SK-N-SH (cell line): ENCODE measurements around the gene OR2W3.

Experiments
- CTCF ChIP-seq: fragments of 200-600 bp; sonication (generic); IDR thresholded peaks from 2 replicates; pipeline ENCODE4 v1.6.1; 2017; ENCODE audit warnings: antibody characterized with exemption, mild to moderate bottlenecking, moderate library complexity
- EZH2phosphoT487 ChIP-seq: fragments of 200-600 bp; sonication (generic); IDR thresholded peaks from 2 replicates; pipeline ENCODE4 v1.6.1; 2017; ENCODE audit warnings: low read depth, mixed run types, mild to moderate bottlenecking, antibody characterized with exemption, moderate library complexity, borderline replicate concordance
- GABPA ChIP-seq: IDR thresholded peaks from 2 replicates; pipeline ENCODE4 v1.4.0; 2012; ENCODE audit warnings: low read depth, mild to moderate bottlenecking
- NRF1 ChIP-seq: IDR thresholded peaks from 2 replicates; pipeline ENCODE4 v1.6.1; 2012; ENCODE audit warnings: low read depth, mild to moderate bottlenecking, low read length
- POLR2AphosphoS5 ChIP-seq: IDR thresholded peaks from 2 replicates; pipeline ENCODE4 v1.6.1; 2012; ENCODE audit warnings: low read depth, low read length
- REST ChIP-seq: IDR thresholded peaks from 2 replicates; pipeline ENCODE4 v1.6.1; 2012; ENCODE audit warnings: mild to moderate bottlenecking, low read depth, low read length, moderate library complexity
- SIN3A ChIP-seq: IDR thresholded peaks from 2 replicates; pipeline ENCODE4 v1.6.1; 2012; ENCODE audit warnings: low read depth, mild to moderate bottlenecking, low read length, moderate library complexity, borderline replicate concordance
- TAF1 ChIP-seq: IDR thresholded peaks from 2 replicates; pipeline ENCODE4 v1.6.1; 2012; ENCODE audit warnings: low read depth, mild to moderate bottlenecking, low read length, moderate library complexity, borderline replicate concordance
- TF ChIP-seq, protein P1 (sequence below): fragments of 150-350 bp; IDR thresholded peaks from 2 replicates; pipeline ENCODE4 v1.6.1; 2017; ENCODE audit warnings: antibody characterized with exemption, low read length, low read depth, borderline replicate concordance

DNA sequence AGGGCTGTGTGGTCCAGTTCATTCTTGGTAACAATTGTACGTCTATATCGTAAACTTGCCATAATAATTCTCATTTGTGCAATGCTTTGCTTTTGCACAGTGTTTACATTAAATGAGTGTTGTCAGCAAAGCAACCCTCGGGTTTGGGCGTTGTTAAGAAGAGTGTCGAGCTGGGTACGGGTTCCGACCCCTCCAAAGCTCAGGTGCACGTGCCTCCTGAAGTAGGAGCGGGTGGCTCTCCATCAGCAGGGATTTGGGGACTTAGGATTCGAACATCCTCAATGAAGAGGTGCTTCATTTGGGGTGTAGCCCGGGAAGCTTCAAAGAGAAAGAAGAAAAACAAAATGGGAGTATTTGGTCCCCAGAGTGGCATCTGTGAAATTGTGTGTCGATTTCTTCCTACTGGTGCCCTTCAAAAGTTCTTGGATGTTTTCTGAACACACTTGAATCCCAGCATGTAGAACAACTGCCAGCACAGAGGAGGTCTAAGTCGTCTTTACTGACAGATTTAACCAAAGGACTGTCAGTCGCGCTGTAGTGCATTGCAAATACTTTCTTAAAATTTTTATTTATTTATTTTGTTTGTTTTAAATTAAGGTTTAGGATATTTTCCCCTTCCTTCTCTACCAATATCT lies 37.3 kb upstream of the OR2W3 start:
- TF ChIP-seq CTCF: no peak
- TF ChIP-seq, protein P1, sequence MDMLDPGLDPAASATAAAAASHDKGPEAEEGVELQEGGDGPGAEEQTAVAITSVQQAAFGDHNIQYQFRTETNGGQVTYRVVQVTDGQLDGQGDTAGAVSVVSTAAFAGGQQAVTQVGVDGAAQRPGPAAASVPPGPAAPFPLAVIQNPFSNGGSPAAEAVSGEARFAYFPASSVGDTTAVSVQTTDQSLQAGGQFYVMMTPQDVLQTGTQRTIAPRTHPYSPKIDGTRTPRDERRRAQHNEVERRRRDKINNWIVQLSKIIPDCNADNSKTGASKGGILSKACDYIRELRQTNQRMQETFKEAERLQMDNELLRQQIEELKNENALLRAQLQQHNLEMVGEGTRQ: no peak
- TF ChIP-seq EZH2phosphoT487: no peak
- no peak for TF ChIP-seq REST
- no peak for TF ChIP-seq GABPA
- no peak for TF ChIP-seq SIN3A
- no peak for TF ChIP-seq POLR2AphosphoS5
- no peak for TF ChIP-seq TAF1
- no peak for TF ChIP-seq NRF1
